Measurements from ENCODE around the gene DPEP2. TPM values are rescaled to one million over a fixed set of nuclear protein-coding genes. Genes with fewer than 3 reads are reported as not detected.

The DPEP2 gene
- total and polyA plus RNA-seq, 2 of the 13 experiments (the other 11 are each of a cell fraction or from before 2014, with no cell fraction given) = 0.18 TPM; not detected in 1

- TF ChIP-seq PHF8 (CRISPR knock-in tag; IDR thresholded peaks at IDR 0.05) (peak; percentile 65), CENPX (CRISPR knock-in tag; IDR thresholded peaks at IDR 0.05) (no peak), ZEB1 (IDR thresholded peaks at IDR 0.05; ENCODE audit: insufficient replicate concordance, low read depth) (no peak), SNRNP70 (IDR thresholded peaks at IDR 0.05; ENCODE audit: low read depth, low read length) (no peak), ZNF790 (CRISPR knock-in tag; IDR thresholded peaks at IDR 0.05; ENCODE audit: borderline replicate concordance) (no peak; the same call in 1 of the 2 replicates), HHEX (CRISPR knock-in tag; IDR thresholded peaks at IDR 0.05) (no peak), ZNF749 (CRISPR knock-in tag; IDR thresholded peaks at IDR 0.05; ENCODE audit: borderline replicate concordance) (no peak; the same call in 1 of the 2 replicates), ZNF274 (CRISPR knock-in tag; IDR thresholded peaks at IDR 0.05) (peak; percentile 61; the same call in 1 of the 2 replicates), NR2C2 (CRISPR knock-in tag; IDR thresholded peaks at IDR 0.05; ENCODE audit: borderline replicate concordance) (peak; percentile 42; the same call in 1 of the 2 replicates), ZNF781 (CRISPR knock-in tag; IDR thresholded peaks at IDR 0.05; ENCODE audit: borderline replicate concordance, not compliant biosample characterization) (peak; percentile 35), ZBTB7B (CRISPR knock-in tag; IDR thresholded peaks at IDR 0.05) (peak; percentile 99), ZNF770 (CRISPR knock-in tag; IDR thresholded peaks at IDR 0.05) (peak; percentile 85), BCLAF1 (IDR thresholded peaks at IDR 0.05) (no peak), ZXDC (CRISPR knock-in tag; IDR thresholded peaks at IDR 0.05) (peak; percentile 79; the same call in 1 of the 2 replicates), CHD2 (IDR thresholded peaks at IDR 0.05; ENCODE audit: low read depth, low read length) (no peak), ZNF574 (CRISPR knock-in tag; IDR thresholded peaks at IDR 0.05) (peak; percentile 62), ERF (CRISPR knock-in tag; IDR thresholded peaks at IDR 0.05) (peak; percentile 62; the same call in 1 of the 2 replicates)
Observed at GRCh38 chr16:67968400-67969253, 30.7 kb downstream of the DPEP2 start, which contains the start of gene SLC12A4 (continued).

Measured in HepG2 (cell line).